NOMO-1 treated with dmso at 0.1 percent for 144 hours (cell line): Measurements from ENCODE around the gene WDR5.

Source experiments
- DNase-seq: peaks from one replicate; lab custom pipeline; 2025; ENCODE audit not compliant: unreplicated experiment; lab: John Stamatoyannopoulos, UW

The WDR5 gene

DNA sequence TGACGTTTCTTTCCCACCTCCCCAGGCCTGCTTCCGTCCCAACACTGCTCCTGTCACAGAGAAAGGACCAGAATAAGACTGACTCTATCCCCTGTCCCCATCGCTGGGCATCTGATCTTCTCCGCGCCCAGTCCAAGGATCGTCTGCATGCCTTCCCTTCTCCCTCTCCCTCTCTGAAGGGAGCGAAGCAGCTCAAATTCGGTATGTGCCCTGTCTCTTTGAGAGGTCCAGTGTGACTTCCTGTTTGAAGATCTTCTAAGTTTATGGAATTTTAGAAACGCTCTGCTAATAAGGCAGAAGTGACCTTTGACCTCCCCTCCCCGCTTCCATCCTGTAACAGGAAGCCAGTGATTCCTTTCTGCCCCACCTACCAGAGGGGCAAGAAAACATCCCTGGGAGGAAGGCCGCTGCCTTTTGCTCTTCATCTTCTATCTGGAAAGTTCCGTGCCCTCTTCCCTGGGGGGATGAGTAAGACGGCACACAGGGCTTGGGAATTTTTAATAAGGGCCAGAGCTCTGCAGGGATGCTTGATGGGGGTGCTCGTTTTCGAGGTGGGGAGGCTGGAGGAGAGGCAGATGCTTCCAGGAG lies 69.2 kb downstream of the WDR5 start:
- no peak for DNase-seq

DNA sequence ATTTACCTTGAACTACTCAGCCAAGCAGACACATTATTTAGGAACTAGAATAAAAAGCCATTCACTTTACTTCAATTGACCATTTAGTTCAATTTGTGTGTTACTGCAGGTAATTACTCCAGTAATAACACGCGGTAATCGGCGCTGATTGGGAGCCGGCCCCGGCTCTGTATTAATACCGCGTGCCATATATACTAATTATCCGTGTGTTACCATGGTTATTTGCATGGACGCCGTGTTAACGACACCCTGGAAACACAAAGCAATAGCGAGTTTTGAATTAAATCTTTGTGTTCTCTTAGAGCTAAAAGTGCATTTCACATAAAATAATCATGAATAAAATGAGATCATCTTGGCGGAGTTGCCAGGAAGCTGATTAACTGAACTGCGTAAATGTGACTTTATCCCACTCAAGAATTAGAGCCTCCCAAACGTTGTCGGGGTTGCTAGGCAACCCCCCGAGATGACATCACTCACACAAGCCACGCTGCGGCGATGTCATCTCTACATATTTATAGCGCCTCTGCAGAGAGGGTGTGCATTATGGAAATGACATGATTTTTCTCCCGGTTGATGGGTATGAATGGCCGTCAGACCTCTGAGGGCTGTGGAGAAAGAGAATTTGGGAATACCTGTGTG lies 69.9 kb downstream of the WDR5 start:
- DNase-seq, result no peak

DNA sequence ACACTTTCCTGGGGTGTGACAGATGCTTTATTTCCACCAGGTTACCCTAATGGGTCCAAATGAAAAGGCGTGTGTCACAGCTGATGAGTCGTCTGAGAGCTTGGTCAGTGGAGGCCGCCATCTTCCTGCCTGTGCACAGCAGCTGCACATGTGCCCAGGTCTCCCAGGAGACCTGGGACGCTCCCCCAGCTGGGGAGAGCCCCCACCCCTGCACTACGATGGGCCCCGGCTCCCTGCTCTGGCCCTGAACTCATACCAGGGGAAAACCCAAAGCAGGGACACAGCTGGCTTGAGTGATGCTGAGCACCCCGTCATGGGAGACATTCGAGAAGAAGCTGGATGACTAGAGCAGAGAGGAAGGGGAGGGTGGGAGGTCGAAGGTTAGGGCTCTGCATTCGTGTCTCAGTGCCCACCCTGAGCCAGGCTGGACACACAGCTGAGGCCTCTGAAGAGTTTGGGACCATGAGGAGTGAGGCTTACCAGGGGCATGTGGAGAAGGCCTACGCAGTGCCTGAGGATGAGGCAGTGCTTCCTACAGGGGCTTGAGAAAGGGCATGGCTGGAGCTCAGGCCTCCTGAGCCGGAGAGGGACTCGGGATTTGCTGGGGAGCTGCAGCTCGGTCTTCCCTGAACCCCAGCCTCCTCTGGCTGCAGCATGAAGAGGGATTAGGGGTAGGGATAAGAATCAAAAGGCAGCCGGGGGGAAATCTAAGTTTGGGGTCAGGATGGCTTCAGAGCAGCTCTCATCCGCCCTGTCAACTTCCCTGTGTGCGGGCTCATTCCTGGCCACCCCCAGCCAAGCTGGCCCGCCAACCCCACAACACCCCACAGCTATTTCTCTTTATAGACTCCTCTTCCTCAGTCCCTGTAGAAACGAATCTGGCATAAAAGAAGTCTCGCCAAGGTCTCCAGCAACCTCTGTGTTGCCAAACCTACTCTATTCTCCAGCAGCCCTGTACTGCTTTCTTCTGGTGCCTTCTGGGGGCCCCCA lies 70.7 kb downstream of the WDR5 start:
- DNase-seq, result no peak

DNA sequence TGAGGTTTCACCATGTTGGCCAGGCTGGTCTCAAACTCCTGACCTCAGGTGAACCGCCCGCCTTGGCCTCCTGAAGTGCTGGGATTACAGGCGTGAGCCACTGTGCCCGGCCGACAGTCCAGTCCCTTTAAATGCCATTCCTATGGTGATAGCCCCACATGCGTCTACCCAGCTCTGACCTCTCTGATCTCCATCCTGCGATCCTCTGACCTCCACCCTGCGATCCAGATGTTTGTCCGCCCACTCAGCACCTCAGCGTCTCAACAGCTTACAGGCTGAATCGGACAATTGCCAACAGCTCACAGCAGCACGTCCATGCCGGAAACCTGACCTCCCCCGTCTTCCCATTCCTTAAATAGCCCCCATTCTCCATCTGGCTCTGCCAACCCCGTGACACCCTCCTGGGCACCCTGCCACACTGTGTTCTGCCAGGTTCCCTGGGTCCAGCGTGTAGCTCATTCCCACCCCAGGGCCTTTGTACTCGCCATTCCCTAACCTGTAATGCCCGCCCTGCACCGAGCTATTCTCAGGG lies 72.5 kb downstream of the WDR5 start:
- no peak for DNase-seq

DNA sequence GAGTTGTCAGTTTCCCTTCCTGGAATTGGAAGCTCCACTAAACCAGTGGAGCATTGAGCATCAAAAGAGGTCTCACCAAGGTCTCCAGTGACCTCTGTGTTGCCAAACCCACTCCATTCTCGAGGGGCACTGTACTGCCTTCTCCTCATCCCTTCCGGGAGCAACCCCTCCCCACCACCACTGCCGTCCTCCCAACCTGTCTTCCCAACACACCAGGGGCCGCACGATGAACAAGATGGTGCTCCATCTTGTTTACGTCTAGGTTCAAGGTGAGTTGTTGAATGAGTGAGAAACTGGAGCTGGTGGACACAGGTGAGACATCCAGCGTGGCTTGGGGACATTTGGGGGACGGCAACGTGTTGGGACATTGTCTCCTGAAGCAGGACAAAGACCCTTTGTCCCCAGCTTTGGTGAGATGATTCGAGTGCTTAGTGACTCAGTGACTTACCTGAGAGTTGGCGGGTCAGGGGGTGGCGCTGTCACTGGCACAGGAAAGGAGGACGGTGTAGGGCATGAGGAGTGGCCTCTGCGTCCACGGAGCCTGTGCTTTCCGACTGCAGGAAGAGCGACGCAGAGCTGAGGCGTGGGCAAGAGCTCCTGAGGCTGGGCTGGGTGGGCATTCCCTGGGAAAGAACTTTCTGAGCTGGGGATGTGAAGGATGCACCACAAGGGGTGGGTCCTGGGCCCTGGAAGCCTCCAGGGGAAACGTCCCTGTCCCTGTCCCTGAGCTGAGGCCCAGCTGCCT lies 73.3 kb downstream of the WDR5 start:
- DNase-seq, result no peak
